ENCODE measurements around the gene OTUB1. TPM values are rescaled to one million over a fixed set of nuclear protein-coding genes. Genes with fewer than 3 reads are reported as not detected.

Gene OTUB1
- total and polyA plus RNA-seq, 2 donors, result 46.7 to 83.8 TPM

GRCh38 chr11:64015510-64015909 lies 29.3 kb downstream of the OTUB1 start:
- peaks cover 0 to 2% of the 10 kb centered on the region in 2 donors for H3K27me3 ChIP-seq (ENCODE audit: control insufficient read depth in 2 of 2, insufficient read depth in 1 of 2, low read length in 1 of 2)
- H3K36me3 ChIP-seq (ENCODE audit: control insufficient read depth in 2 of 2, insufficient read depth in 2 of 2, low read length in 1 of 2), result no peaks in the 10 kb centered on the region
- H3K27ac ChIP-seq (ENCODE audit: low read depth in 1 of 2, low read length in 1 of 2), result no peak overlapping the region
- no peak for DNase-seq (ENCODE audit: low read depth in 6 of 9, low spot score in 9 of 9)
- 96% methylated on average over 20 of the region's 20 CpGs for WGBS
- H3K4me1 ChIP-seq (ENCODE audit: control insufficient read depth in 2 of 2, insufficient read depth in 2 of 2, low read length in 2 of 2), result peaks cover 0 to 2% of the 10 kb centered on the region in 2 donors
- H3K4me3 ChIP-seq (ENCODE audit: low read length in 2 of 2), result no peak overlapping the region
- peaks cover 0 to 5% of the 10 kb centered on the region in 2 donors for H3K9me3 ChIP-seq (ENCODE audit: control insufficient read depth in 2 of 2, insufficient read depth in 1 of 2, low read length in 1 of 2)

DNA sequence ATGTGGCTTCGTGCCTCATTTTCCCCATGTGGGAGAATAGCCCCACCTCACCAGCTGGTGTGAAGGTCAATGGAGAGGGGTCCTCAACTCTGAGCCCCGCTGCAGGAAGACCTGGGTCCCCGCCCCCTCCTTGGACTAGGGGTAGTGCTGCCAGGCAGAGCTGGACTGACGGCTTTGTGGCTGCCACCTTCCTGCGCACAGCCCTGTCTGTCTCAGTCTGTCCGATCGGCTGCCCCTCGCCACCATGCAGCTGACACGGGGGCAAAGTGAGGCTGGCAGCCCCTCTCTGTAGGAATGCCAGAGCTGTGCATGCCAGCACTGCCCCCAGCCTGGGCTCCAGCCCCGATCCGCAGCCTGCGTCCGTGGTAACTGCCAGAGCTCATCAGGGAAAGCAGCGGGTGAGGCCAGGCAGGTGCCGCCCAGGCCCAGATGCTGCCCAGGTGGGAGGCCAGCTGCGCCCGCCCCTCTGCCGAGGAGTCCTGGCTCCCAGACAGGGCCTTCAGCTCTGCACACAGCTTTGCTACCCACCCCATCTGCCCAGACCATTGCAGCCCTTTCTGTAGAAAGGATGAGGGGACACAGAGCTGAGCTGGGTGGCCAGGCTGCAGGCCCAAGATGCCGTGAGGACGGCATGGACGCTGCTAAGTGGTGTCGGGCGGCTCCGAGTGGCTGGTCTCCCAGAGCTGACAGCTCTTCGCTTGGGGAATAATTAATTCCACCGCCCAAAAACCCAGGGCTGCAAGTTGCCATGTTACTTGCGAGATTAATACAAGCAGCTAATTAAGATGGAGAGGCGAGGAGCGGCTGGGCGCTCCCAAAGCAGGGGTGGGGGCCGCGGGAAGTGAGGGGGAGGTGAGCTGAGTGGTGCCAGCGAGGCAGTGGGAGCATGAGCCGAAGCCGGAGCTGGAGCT lies 30.0 kb downstream of the OTUB1 start:
- H3K36me3 ChIP-seq (ENCODE audit: control insufficient read depth in 2 of 2, insufficient read depth in 2 of 2, low read length in 1 of 2), result no peaks in the 10 kb centered on the region
- no peaks in the 10 kb centered on the region for H3K9me3 ChIP-seq (ENCODE audit: control insufficient read depth in 2 of 2, insufficient read depth in 1 of 2, low read length in 1 of 2)
- H3K27ac ChIP-seq (ENCODE audit: low read depth in 1 of 2, low read length in 1 of 2), result no peak overlapping the region
- no peak for DNase-seq (ENCODE audit: low read depth in 6 of 9, low spot score in 9 of 9)
- WGBS, result 96% methylated on average over 35 of the region's 35 CpGs
- peaks cover 0 to 2% of the 10 kb centered on the region in 2 donors for H3K27me3 ChIP-seq (ENCODE audit: control insufficient read depth in 2 of 2, insufficient read depth in 1 of 2, low read length in 1 of 2)
- peaks cover 0 to 2% of the 10 kb centered on the region in 2 donors for H3K4me1 ChIP-seq (ENCODE audit: control insufficient read depth in 2 of 2, insufficient read depth in 2 of 2, low read length in 2 of 2)
- no peak overlapping the region for H3K4me3 ChIP-seq (ENCODE audit: low read length in 2 of 2)

DNA sequence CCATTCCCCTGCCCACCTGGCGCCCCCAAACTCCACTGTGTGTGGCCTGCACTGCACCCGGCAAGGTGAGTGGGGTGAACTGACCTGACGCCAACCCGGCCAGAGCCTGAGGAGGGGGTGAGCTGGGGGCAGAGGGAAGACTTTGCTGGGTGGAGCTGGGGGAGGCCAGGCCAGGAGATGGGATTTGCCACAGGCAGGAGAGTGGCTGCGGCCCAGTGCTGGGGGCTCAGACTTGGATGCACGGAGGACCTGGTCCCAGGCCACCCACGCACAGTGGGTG lies 31.6 kb downstream of the OTUB1 start:
- no peak for DNase-seq (ENCODE audit: low read depth in 6 of 9, low spot score in 9 of 9)
- Histone ChIP-seq H3K4me1 (ENCODE audit: control insufficient read depth in 2 of 2, insufficient read depth in 2 of 2, low read length in 2 of 2) (peaks cover 0 to under 1% of the 10 kb centered on the region in 2 donors), H3K27me3 (ENCODE audit: control insufficient read depth in 2 of 2, insufficient read depth in 1 of 2, low read length in 1 of 2) (peaks cover 0 to 4% of the 10 kb centered on the region in 2 donors), H3K27ac (ENCODE audit: low read depth in 1 of 2, low read length in 1 of 2) (no peak overlapping the region), H3K9me3 (ENCODE audit: control insufficient read depth in 2 of 2, insufficient read depth in 1 of 2, low read length in 1 of 2) (no peaks in the 10 kb centered on the region), H3K4me3 (ENCODE audit: low read length in 2 of 2) (no peak overlapping the region), H3K36me3 (ENCODE audit: control insufficient read depth in 2 of 2, insufficient read depth in 2 of 2, low read length in 1 of 2) (no peaks in the 10 kb centered on the region)
- whole genome bisulfite sequencing, result 98% methylated on average over 7 of the region's 7 CpGs

GRCh38 chr11:64018310-64018709 lies 32.1 kb downstream of the OTUB1 start:
- 93% methylated on average over 8 of the region's 8 CpGs for WGBS
- peaks cover 0 to 4% of the 10 kb centered on the region in 2 donors for H3K27me3 ChIP-seq (ENCODE audit: control insufficient read depth in 2 of 2, insufficient read depth in 1 of 2, low read length in 1 of 2)

DNA sequence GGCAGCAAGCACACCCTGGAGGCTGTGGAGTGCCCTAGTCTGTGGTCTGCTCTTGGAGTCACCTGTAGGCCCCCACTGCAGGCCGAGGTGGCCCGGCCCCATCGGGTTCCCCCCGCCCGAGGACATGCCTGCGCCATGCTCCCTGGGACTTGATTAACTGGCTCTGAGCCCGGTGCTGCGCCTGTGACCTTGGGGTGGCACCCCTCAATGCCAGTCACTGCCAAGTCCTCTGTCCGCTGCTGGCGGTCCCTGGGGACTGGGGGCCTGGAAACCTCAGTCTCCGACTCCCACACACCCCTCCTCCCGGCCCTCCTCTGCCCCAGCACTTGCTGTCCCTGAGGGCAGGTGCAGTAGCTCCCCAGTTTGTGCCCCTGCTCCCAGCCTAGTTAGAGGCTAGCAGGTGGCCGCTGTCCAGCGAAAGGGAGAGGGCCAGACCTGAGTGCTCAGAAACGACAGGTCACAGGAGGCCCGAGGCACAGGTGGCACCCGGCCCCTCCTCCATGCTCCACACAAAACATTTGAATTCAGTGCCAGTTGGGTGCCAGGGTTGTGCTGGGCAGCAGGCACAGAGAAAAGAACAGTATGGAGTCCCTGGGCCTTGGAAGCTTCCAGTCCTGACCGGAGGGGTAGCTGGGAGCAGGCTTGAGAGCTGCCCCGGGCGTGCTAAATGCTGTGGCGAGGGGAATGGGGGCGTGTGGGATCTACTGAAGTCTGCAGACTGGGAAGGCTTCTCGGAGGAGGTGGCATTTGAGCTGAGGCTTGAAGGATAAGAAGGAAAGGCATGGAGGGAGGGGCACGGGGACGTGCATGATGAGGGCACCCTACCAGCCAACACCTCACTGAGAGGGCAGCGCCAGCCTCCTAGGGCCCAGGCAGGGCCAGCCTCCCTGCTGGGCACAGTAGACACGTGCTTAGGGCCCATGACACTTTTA lies 33.1 kb downstream of the OTUB1 start:
- H3K27ac ChIP-seq (ENCODE audit: low read depth in 1 of 2, low read length in 1 of 2), result no peak overlapping the region

More at GRCh38 chr11:64018310-64018709, 32.1 kb downstream of the OTUB1 start:
- DNase-seq (ENCODE audit: low read depth in 6 of 9, low spot score in 9 of 9), result no peak
- Histone ChIP-seq H3K4me1 (ENCODE audit: control insufficient read depth in 2 of 2, insufficient read depth in 2 of 2, low read length in 2 of 2) (no peaks in the 10 kb centered on the region), H3K9me3 (ENCODE audit: control insufficient read depth in 2 of 2, insufficient read depth in 1 of 2, low read length in 1 of 2) (no peaks in the 10 kb centered on the region), H3K4me3 (ENCODE audit: low read length in 2 of 2) (no peak overlapping the region), H3K36me3 (ENCODE audit: control insufficient read depth in 2 of 2, insufficient read depth in 2 of 2, low read length in 1 of 2) (no peaks in the 10 kb centered on the region), H3K27ac (ENCODE audit: low read depth in 1 of 2, low read length in 1 of 2) (no peak overlapping the region)

DNA sequence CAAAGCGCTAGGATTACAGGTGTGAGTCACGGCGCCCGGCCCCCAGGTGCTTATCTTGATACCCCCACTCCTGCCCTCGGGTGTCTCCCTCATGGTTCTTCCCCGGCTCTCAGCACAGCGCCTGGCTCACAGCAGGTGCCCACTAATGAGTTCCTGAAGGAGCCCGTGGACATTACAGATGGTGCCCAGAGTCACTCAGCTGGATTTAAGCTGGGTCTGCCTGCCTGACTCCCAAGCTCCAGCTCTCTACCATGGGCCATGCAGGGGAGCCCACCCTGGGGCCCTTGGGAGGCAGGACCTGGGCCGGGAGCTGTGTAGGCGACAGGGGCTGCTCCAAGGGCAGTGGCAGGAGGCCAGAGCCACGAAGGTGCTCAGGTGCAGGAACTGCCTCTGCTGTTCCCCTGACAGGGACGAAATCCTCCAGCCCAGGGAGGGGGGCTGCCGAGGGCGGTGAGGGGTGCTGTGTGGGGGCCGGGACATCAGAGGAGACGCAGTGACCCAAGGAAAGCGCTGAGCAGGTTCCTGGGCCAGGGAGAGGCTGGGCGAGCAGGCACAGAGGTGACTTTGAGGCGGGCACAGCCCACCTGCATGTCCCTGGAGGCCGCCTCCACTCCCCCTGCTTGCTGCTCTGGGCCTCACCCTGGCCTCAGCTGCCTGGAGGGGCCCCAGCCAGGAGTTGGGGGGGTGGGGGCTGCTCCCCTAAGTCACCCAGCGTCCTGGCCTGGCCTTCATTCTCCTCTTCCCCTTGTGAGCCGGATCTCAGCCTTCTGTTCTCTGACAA lies 34.9 kb downstream of the OTUB1 start:
- H3K4me1 ChIP-seq (ENCODE audit: control insufficient read depth in 2 of 2, insufficient read depth in 2 of 2, low read length in 2 of 2), result peaks cover 0 to 4% of the 10 kb centered on the region in 2 donors
- no peak overlapping the region for H3K27ac ChIP-seq (ENCODE audit: low read depth in 1 of 2, low read length in 1 of 2)
- no peak overlapping the region for H3K4me3 ChIP-seq (ENCODE audit: low read length in 2 of 2)
- no peaks in the 10 kb centered on the region for H3K9me3 ChIP-seq (ENCODE audit: control insufficient read depth in 2 of 2, insufficient read depth in 1 of 2, low read length in 1 of 2)
- WGBS, result 89% methylated on average over 22 of the region's 22 CpGs
- no peaks in the 10 kb centered on the region for H3K36me3 ChIP-seq (ENCODE audit: control insufficient read depth in 2 of 2, insufficient read depth in 2 of 2, low read length in 1 of 2)
- peaks cover 0 to 4% of the 10 kb centered on the region in 2 donors for H3K27me3 ChIP-seq (ENCODE audit: control insufficient read depth in 2 of 2, insufficient read depth in 1 of 2, low read length in 1 of 2)
- DNase-seq (ENCODE audit: low read depth in 6 of 9, low spot score in 9 of 9), result no peak

More for the DNA sequence above, 33.1 kb downstream of the OTUB1 start:
- Histone ChIP-seq H3K9me3 (ENCODE audit: control insufficient read depth in 2 of 2, insufficient read depth in 1 of 2, low read length in 1 of 2) (no peaks in the 10 kb centered on the region), H3K4me3 (ENCODE audit: low read length in 2 of 2) (no peak overlapping the region), H3K36me3 (ENCODE audit: control insufficient read depth in 2 of 2, insufficient read depth in 2 of 2, low read length in 1 of 2) (no peaks in the 10 kb centered on the region), H3K27me3 (ENCODE audit: control insufficient read depth in 2 of 2, insufficient read depth in 1 of 2, low read length in 1 of 2) (peaks cover 0 to 4% of the 10 kb centered on the region in 2 donors), H3K4me1 (ENCODE audit: control insufficient read depth in 2 of 2, insufficient read depth in 2 of 2, low read length in 2 of 2) (peaks cover 0 to 4% of the 10 kb centered on the region in 2 donors)
- DNase-seq (ENCODE audit: low read depth in 6 of 9, low spot score in 9 of 9), result no peak
- 95% methylated on average over 27 of the region's 27 CpGs for WGBS

- WGBS, result 82% methylated on average over 10 of the region's 10 CpGs
- H3K36me3 ChIP-seq (ENCODE audit: control insufficient read depth in 2 of 2, insufficient read depth in 2 of 2, low read length in 1 of 2), result no peaks in the 10 kb centered on the region
- H3K9me3 ChIP-seq (ENCODE audit: control insufficient read depth in 2 of 2, insufficient read depth in 1 of 2, low read length in 1 of 2), result no peaks in the 10 kb centered on the region
- H3K27me3 ChIP-seq (ENCODE audit: control insufficient read depth in 2 of 2, insufficient read depth in 1 of 2, low read length in 1 of 2), result peaks cover 0 to 4% of the 10 kb centered on the region in 2 donors
- peaks cover 0 to 4% of the 10 kb centered on the region in 2 donors for H3K4me1 ChIP-seq (ENCODE audit: control insufficient read depth in 2 of 2, insufficient read depth in 2 of 2, low read length in 2 of 2)
- no peak for DNase-seq (ENCODE audit: low read depth in 6 of 9, low spot score in 9 of 9)
- no peak overlapping the region for H3K4me3 ChIP-seq (ENCODE audit: low read length in 2 of 2)
- no peak overlapping the region for H3K27ac ChIP-seq (ENCODE audit: low read depth in 1 of 2, low read length in 1 of 2)
These were observed 35.5 kb downstream of the OTUB1 start for GRCh38 chr11:64021757-64022093.

- 96% methylated on average over 14 of the region's 14 CpGs for WGBS
- no peak for DNase-seq (ENCODE audit: low read depth in 6 of 9, low spot score in 9 of 9)
- peaks cover 0 to 7% of the 10 kb centered on the region in 2 donors for H3K4me1 ChIP-seq (ENCODE audit: control insufficient read depth in 2 of 2, insufficient read depth in 2 of 2, low read length in 2 of 2)
These were observed 36.0 kb downstream of the OTUB1 start for GRCh38 chr11:64022125-64022784.

More at GRCh38 chr11:64022125-64022784, 36.0 kb downstream of the OTUB1 start:
- no peaks in the 10 kb centered on the region for H3K36me3 ChIP-seq (ENCODE audit: control insufficient read depth in 2 of 2, insufficient read depth in 2 of 2, low read length in 1 of 2)
- H3K9me3 ChIP-seq (ENCODE audit: control insufficient read depth in 2 of 2, insufficient read depth in 1 of 2, low read length in 1 of 2), result no peaks in the 10 kb centered on the region
- H3K27ac ChIP-seq (ENCODE audit: low read depth in 1 of 2, low read length in 1 of 2), result no peak overlapping the region
- no peak overlapping the region for H3K4me3 ChIP-seq (ENCODE audit: low read length in 2 of 2)
- peaks cover 0 to 4% of the 10 kb centered on the region in 2 donors for H3K27me3 ChIP-seq (ENCODE audit: control insufficient read depth in 2 of 2, insufficient read depth in 1 of 2, low read length in 1 of 2)
